Karpas-422 (cell line): ENCODE measurements around the gene TOP2B. TPM values are rescaled to one million over a fixed set of nuclear protein-coding genes. Genes with fewer than 3 reads are reported as not detected.

Experiments
- DNase-seq: peaks from one replicate; pipeline ENCODE4 v3.0.0-alpha.2; 2015
- H2AFZ ChIP-seq: fragments of 200-600 bp; sonication (generic); 2 replicates; pipeline ENCODE4 v1.6.1; 2014; ENCODE audit warnings: antibody characterized with exemption, low read length, mixed read lengths
- H3K27ac ChIP-seq: fragments of 200-600 bp; sonication (generic); 2 replicates; pipeline ENCODE4 v1.5.1; 2014; ENCODE audit warnings: mild to moderate bottlenecking, low read length, moderate library complexity
- H3K27me3 ChIP-seq: fragments of 200-600 bp; sonication (generic); 2 replicates; pipeline ENCODE4 v1.6.1; 2014; ENCODE audit warnings: low read length, mixed read lengths
- H3K36me3 ChIP-seq: fragments of 200-600 bp; sonication (generic); 2 replicates; pipeline ENCODE4 v1.6.1; 2014; ENCODE audit warnings: low read length, mixed read lengths; ENCODE audit not compliant: insufficient read depth
- H3K4me1 ChIP-seq: fragments of 200-600 bp; sonication (generic); 2 replicates; pipeline ENCODE4 v1.6.1; 2014; ENCODE audit warnings: mild to moderate bottlenecking, low read length, mixed read lengths
- H3K4me2 ChIP-seq: fragments of 200-600 bp; sonication (generic); 2 replicates; pipeline ENCODE4 v1.6.1; 2014; ENCODE audit warnings: low read length, low read depth, mild to moderate bottlenecking; ENCODE audit not compliant: poor library complexity, severe bottlenecking
- H3K4me3 ChIP-seq: fragments of 200-600 bp; sonication (generic); 2 replicates; pipeline ENCODE4 v1.5.1; 2014; ENCODE audit warnings: mild to moderate bottlenecking, antibody characterized with exemption, low read length, mixed read lengths
- H3K79me2 ChIP-seq: fragments of 200-600 bp; sonication (generic); 2 replicates; pipeline ENCODE4 v1.6.1; 2014; ENCODE audit warnings: mild to moderate bottlenecking, low read length, mixed read lengths
- H3K9ac ChIP-seq: fragments of 200-600 bp; sonication (generic); 2 replicates; pipeline ENCODE4 v1.6.0; 2014; ENCODE audit warnings: low read length
- H3K9me2 ChIP-seq: fragments of 200-600 bp; sonication (generic), shearing (Covaris generic); replicated peaks from 2 replicates; pipeline ENCODE4 v1.6.0; 2014; ENCODE audit warnings: mild to moderate bottlenecking, low read length, moderate library complexity; ENCODE audit not compliant: insufficient read depth
- H3K9me3 ChIP-seq: fragments of 300-700, 200-600 bp; sonication (generic); 2 replicates; pipeline ENCODE4 v1.6.1; 2014; ENCODE audit warnings: low read length, mixed read lengths
- H4K20me1 ChIP-seq: fragments of 200-600 bp; sonication (generic); 2 replicates; pipeline ENCODE4 v1.6.1; 2014; ENCODE audit warnings: mild to moderate bottlenecking, antibody characterized with exemption, low read length, low read depth; ENCODE audit not compliant: insufficient read depth
- total RNA-seq: library from RNA; depleted of rRNA; stranded (reverse); fragments of >200 nt; shearing (Covaris generic); gene quantifications from 2 replicates; pipeline ENCODE4 v1.2.3, GENCODE V29; 2014; ENCODE audit warnings: low replicate concordance

The TOP2B gene
- total RNA-seq, 1 experiment from 2014 or later: 155 TPM

- no peak overlapping the region for H3K27ac ChIP-seq
- no peak overlapping the region for H3K4me3 ChIP-seq
- H3K79me2 ChIP-seq: no peaks in the 10 kb centered on the region
- H3K9me3 ChIP-seq: no peaks in the 10 kb centered on the region
- H2AFZ ChIP-seq: no peak overlapping the region
- H3K27me3 ChIP-seq: no peaks in the 10 kb centered on the region
- H3K9ac ChIP-seq: no peak overlapping the region
- no peaks in the 10 kb centered on the region for H4K20me1 ChIP-seq
- H3K36me3 ChIP-seq: no peaks in the 10 kb centered on the region
- H3K4me1 ChIP-seq: no peaks in the 10 kb centered on the region
- H3K4me2 ChIP-seq: no peak overlapping the region
- DNase-seq: no peak
- no peaks in the 10 kb centered on the region for H3K9me2 ChIP-seq
Measured at GRCh38 chr3:25566358-25566920, 98.3 kb downstream of the TOP2B start.

- Histone ChIP-seq H3K9me3 (no peaks in the 10 kb centered on the region), H2AFZ (no peak overlapping the region)
Measured at GRCh38 chr3:25565807-25566206, 98.9 kb downstream of the TOP2B start.

DNA sequence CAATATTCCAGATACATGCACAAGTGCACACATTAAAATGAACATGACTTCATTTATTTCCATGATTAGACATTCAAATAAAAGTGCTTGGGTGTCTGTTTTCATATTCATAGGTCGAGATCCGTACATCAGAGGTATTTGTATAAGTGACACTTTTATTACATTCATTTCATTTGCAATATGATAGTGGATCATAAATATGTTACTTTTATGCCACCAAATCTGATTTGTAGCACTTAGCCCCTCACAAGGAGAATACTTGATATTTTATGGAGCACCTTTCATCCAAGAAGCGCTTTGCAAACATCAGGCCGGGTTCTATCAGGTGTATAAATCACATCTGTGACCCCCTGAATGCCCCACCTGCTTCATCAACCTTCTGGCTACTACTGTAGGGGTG, 100.6 kb downstream of the TOP2B start:
- Histone ChIP-seq H3K27me3 (no peaks in the 10 kb centered on the region), H3K4me3 (no peak overlapping the region), H3K4me1 (no peaks in the 10 kb centered on the region), H3K4me2 (no peak overlapping the region), H4K20me1 (no peaks in the 10 kb centered on the region), H3K36me3 (no peaks in the 10 kb centered on the region), H3K79me2 (no peaks in the 10 kb centered on the region), H3K9ac (no peak overlapping the region), H3K27ac (no peak overlapping the region), H3K9me3 (no peaks in the 10 kb centered on the region), H3K9me2 (no peaks in the 10 kb centered on the region), H2AFZ (no peak overlapping the region)
- no peak for DNase-seq

More at GRCh38 chr3:25565807-25566206, 98.9 kb downstream of the TOP2B start:
- H3K4me1 ChIP-seq: no peaks in the 10 kb centered on the region
- no peaks in the 10 kb centered on the region for H3K36me3 ChIP-seq
- no peak overlapping the region for H3K9ac ChIP-seq
- H3K9me2 ChIP-seq: no peaks in the 10 kb centered on the region
- no peaks in the 10 kb centered on the region for H4K20me1 ChIP-seq
- no peaks in the 10 kb centered on the region for H3K79me2 ChIP-seq
- no peak overlapping the region for H3K27ac ChIP-seq
- no peak overlapping the region for H3K4me2 ChIP-seq
- H3K4me3 ChIP-seq: no peak overlapping the region
- no peaks in the 10 kb centered on the region for H3K27me3 ChIP-seq
- DNase-seq: no peak

DNA sequence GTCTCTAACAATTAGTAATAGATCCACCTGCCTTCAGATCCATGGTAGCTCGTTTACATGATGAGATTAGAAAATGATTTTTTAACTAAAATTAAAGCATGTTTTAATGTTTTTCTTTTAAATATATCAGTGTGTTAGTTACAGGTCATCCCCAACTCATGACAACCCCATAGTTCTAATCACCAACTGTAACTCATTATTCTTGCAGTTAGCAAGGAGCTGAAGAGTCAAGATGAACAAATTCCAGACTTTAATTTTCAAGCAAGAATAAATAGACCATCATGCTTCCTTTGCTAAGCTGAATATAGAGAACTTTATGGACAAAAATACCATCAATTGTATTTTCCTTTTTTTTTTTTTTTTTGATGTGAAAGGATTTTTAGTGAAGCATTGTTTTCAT, 101.1 kb downstream of the TOP2B start:
- no peaks in the 10 kb centered on the region for H3K9me3 ChIP-seq
- no peak overlapping the region for H3K9ac ChIP-seq
- H3K36me3 ChIP-seq: no peaks in the 10 kb centered on the region
- H3K4me3 ChIP-seq: no peak overlapping the region
- H2AFZ ChIP-seq: no peak overlapping the region
- no peaks in the 10 kb centered on the region for H3K9me2 ChIP-seq
- H3K27ac ChIP-seq: no peak overlapping the region
- H3K4me1 ChIP-seq: no peaks in the 10 kb centered on the region
- no peaks in the 10 kb centered on the region for H3K27me3 ChIP-seq
- no peaks in the 10 kb centered on the region for H3K79me2 ChIP-seq
- H4K20me1 ChIP-seq: no peaks in the 10 kb centered on the region
- H3K4me2 ChIP-seq: no peak overlapping the region
- DNase-seq: no peak

DNA sequence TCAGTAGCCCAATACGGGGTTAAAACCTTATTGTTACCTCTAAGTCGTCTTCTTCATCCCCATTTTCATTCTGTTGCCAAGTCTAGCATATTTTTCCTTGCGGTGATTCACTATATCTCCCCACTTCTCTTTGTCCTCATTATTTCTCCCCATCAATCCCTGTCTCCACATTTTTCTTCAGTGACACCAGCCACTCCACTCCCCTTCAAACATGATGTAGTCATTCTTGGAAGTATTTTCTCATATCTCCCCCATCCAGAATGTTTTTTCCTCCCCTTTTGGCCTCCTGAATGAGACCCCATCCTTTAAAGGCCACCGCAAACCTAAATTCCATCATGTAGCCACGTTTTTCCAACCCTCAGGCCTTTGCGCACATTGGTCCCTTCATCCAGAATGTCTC, 105.9 kb downstream of the TOP2B start:
- H3K4me1 ChIP-seq: no peaks in the 10 kb centered on the region
- no peak overlapping the region for H2AFZ ChIP-seq
- no peaks in the 10 kb centered on the region for H3K9me2 ChIP-seq
- no peak overlapping the region for H3K4me3 ChIP-seq
- H3K4me2 ChIP-seq: no peak overlapping the region
- no peaks in the 10 kb centered on the region for H3K79me2 ChIP-seq
- no peak for DNase-seq
- no peak overlapping the region for H3K9ac ChIP-seq
- H3K27me3 ChIP-seq: no peaks in the 10 kb centered on the region
- H4K20me1 ChIP-seq: no peaks in the 10 kb centered on the region
- H3K9me3 ChIP-seq: no peaks in the 10 kb centered on the region
- no peaks in the 10 kb centered on the region for H3K36me3 ChIP-seq
- H3K27ac ChIP-seq: no peak overlapping the region

GRCh38 chr3:25558121-25558520, 106.6 kb downstream of the TOP2B start:
- H3K4me3 ChIP-seq: no peak overlapping the region
- H4K20me1 ChIP-seq: no peaks in the 10 kb centered on the region
- no peak overlapping the region for H3K4me2 ChIP-seq
- no peak overlapping the region for H3K27ac ChIP-seq
- no peaks in the 10 kb centered on the region for H3K36me3 ChIP-seq
- H3K79me2 ChIP-seq: no peaks in the 10 kb centered on the region
- DNase-seq: no peak
- H3K4me1 ChIP-seq: no peaks in the 10 kb centered on the region
- no peaks in the 10 kb centered on the region for H3K9me2 ChIP-seq
- no peak overlapping the region for H2AFZ ChIP-seq
- no peaks in the 10 kb centered on the region for H3K9me3 ChIP-seq
- no peaks in the 10 kb centered on the region for H3K27me3 ChIP-seq
- no peak overlapping the region for H3K9ac ChIP-seq

GRCh38 chr3:25557694-25558093, 107.0 kb downstream of the TOP2B start:
- H3K27me3 ChIP-seq: no peaks in the 10 kb centered on the region
- H3K9me3 ChIP-seq: no peaks in the 10 kb centered on the region
- no peaks in the 10 kb centered on the region for H3K79me2 ChIP-seq
- H3K36me3 ChIP-seq: no peaks in the 10 kb centered on the region
- no peak overlapping the region for H3K27ac ChIP-seq
- no peaks in the 10 kb centered on the region for H3K4me1 ChIP-seq
- H3K4me2 ChIP-seq: no peak overlapping the region
- H3K9ac ChIP-seq: no peak overlapping the region
- no peaks in the 10 kb centered on the region for H3K9me2 ChIP-seq
- H2AFZ ChIP-seq: no peak overlapping the region
- H3K4me3 ChIP-seq: no peak overlapping the region
- H4K20me1 ChIP-seq: no peaks in the 10 kb centered on the region
- no peak for DNase-seq

DNA sequence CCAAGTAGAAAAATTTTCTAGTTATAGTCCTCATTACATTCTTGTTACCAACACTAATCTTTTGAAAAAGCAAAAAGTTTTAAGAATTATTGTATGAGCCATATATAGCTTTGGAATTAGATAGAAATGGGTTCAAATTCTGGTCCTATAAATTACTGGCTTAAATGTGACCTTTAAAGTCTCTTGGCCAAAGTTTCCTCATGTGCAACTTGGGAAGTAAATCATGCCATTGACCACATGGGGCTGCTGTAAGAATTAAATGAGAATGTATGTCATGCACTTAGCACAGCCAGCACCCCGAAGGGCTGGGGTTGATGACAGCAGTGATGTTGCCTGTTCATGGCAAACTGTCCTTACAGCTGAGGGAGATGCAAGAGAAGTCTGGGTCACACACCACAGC, 108.3 kb downstream of the TOP2B start:
- H3K4me1 ChIP-seq: no peaks in the 10 kb centered on the region
- no peaks in the 10 kb centered on the region for H3K36me3 ChIP-seq
- H3K79me2 ChIP-seq: no peaks in the 10 kb centered on the region
- H3K9me3 ChIP-seq: no peaks in the 10 kb centered on the region
- H3K4me2 ChIP-seq: no peak overlapping the region
- H3K9me2 ChIP-seq: no peaks in the 10 kb centered on the region
- no peak overlapping the region for H3K27ac ChIP-seq
- H2AFZ ChIP-seq: no peak overlapping the region
- H4K20me1 ChIP-seq: no peaks in the 10 kb centered on the region
- H3K27me3 ChIP-seq: no peaks in the 10 kb centered on the region
- H3K4me3 ChIP-seq: no peak overlapping the region
- no peak overlapping the region for H3K9ac ChIP-seq
- no peak for DNase-seq
